ENCODE results near the gene UCP2. TPM values are rescaled to one million over a fixed set of nuclear protein-coding genes. Genes with fewer than 3 reads are reported as not detected.

Gene UCP2
- total RNA-seq, 1 experiment from 2014 or later, result 54.0 TPM

GRCh38 chr11:73931039-73931645 lies 51.5 kb downstream of the UCP2 start:
- ATAC-seq (peak; percentile 99), DNase-seq (ENCODE audit: low spot score) (peak; percentile 34)
- TF ChIP-seq PRRX2 (CRISPR knock-in tag; IDR thresholded peaks at IDR 0.05) (0 out of 2 replicates have a peak, but pooled peaks have one; percentile 34), GTF2I (CRISPR knock-in tag; conservative IDR thresholded peaks at IDR 0.05) (no peak)
- H3K27ac Mint-ChIP-seq, result no peak overlapping the region
- ChIA-PET POLR2A (interaction anchor here (0.6 to 1.4 kb wide), 4 partner anchors 152 to 467 kb away, joined by 3 to 6 read pairs (median 5); partner anchors contain the start of gene PGM2L1), CTCF (interaction anchor here (0.6 to 1.7 kb wide), 61 partner anchors 9 to 694 kb away, joined by 3 to 33 read pairs (median 4); partner anchors contain the start of genes DNAJB13, MRPL48, PPME1 and RAB6A)
- no peaks in the 10 kb centered on the region for H3K27me3 Mint-ChIP-seq (ENCODE audit: low read depth)
- H3K9me3 Mint-ChIP-seq, result no peaks in the 10 kb centered on the region
- no peak overlapping the region for H3K4me3 Mint-ChIP-seq
- H3K4me1 Mint-ChIP-seq, result 0 out of 2 replicates have a peak, but pooled peaks cover 2% of the 10 kb centered on the region
- peaks cover 39% of the 10 kb centered on the region for H3K36me3 Mint-ChIP-seq

GRCh38 chr11:73929388-73929787 lies 53.3 kb downstream of the UCP2 start:
- TF ChIP-seq ETV6 (CRISPR knock-in tag; IDR thresholded peaks at IDR 0.05), result no peak
- no peak for TF ChIP-seq ZNF317 (CRISPR knock-in tag; IDR thresholded peaks at IDR 0.05; ENCODE audit: borderline replicate concordance, low read depth)
- no peak for TF ChIP-seq SMAD4 (CRISPR knock-in tag; IDR thresholded peaks at IDR 0.05)
- TF ChIP-seq FOXJ3 (CRISPR knock-in tag; IDR thresholded peaks at IDR 0.05; ENCODE audit: borderline replicate concordance), result no peak
- TF ChIP-seq FOXK1 (CRISPR knock-in tag; IDR thresholded peaks at IDR 0.05), result no peak
- TF ChIP-seq JUN (CRISPR knock-in tag; IDR thresholded peaks at IDR 0.05), result no peak
- TF ChIP-seq, protein P1, sequence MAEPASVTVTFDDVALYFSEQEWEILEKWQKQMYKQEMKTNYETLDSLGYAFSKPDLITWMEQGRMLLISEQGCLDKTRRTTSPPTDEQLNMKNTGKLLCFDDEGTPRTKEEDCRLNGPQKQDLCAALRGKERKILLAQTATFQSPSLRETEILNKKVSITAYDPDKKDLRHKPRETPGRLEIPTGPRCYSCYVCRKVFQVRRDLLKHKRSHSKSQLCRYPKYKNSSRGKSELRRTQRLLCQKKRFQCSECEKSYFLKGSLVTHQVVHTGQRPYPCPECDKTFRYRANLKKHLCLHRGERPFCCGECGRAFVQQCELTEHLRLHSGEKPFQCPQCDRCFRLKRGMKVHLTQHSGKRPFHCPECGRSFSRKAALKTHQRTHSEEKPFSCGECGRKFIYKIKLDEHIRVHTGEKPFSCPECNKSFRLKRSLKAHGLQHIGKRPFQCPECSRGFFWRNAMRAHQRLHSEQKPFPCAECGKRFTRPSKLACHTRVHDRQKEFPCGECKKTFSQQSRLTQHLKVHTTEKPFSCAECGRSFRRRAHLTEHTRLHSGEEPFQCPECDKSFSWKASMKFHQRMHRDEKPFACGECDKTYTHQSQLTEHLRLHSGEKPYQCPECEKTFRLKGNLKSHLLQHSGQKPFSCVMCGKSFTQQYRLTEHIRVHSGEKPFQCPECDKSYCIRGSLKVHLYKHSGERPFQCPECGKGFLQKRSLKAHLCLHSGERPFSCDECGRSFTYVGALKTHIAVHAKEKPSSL (CRISPR knock-in tag; conservative IDR thresholded peaks at IDR 0.05), result no peak
- TF ChIP-seq SP1 (CRISPR knock-in tag; conservative IDR thresholded peaks at IDR 0.05), result no peak
- TF ChIP-seq ZNF121 (CRISPR knock-in tag; IDR thresholded peaks at IDR 0.05), result no peak
- no peak for TF ChIP-seq ZBTB21 (CRISPR knock-in tag; IDR thresholded peaks at IDR 0.05; ENCODE audit: borderline replicate concordance)
- TF ChIP-seq, protein P2, sequence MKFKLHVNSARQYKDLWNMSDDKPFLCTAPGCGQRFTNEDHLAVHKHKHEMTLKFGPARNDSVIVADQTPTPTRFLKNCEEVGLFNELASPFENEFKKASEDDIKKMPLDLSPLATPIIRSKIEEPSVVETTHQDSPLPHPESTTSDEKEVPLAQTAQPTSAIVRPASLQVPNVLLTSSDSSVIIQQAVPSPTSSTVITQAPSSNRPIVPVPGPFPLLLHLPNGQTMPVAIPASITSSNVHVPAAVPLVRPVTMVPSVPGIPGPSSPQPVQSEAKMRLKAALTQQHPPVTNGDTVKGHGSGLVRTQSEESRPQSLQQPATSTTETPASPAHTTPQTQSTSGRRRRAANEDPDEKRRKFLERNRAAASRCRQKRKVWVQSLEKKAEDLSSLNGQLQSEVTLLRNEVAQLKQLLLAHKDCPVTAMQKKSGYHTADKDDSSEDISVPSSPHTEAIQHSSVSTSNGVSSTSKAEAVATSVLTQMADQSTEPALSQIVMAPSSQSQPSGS (CRISPR knock-in tag; IDR thresholded peaks at IDR 0.05; ENCODE audit: borderline replicate concordance, low read depth), result no peak
- TF ChIP-seq ZNF671 (CRISPR knock-in tag; IDR thresholded peaks at IDR 0.05), result no peak
- TF ChIP-seq CBFB (CRISPR knock-in tag; IDR thresholded peaks at IDR 0.05; ENCODE audit: low read depth), result no peak
- no peak for TF ChIP-seq TP53 (CRISPR knock-in tag; IDR thresholded peaks at IDR 0.05)
- TF ChIP-seq ARID4B (CRISPR knock-in tag; IDR thresholded peaks at IDR 0.05; ENCODE audit: borderline replicate concordance), result no peak
- no peak for TF ChIP-seq ATF3 (CRISPR knock-in tag; conservative IDR thresholded peaks at IDR 0.05)
- TF ChIP-seq NFATC4 (CRISPR knock-in tag; IDR thresholded peaks at IDR 0.05), result no peak
- TF ChIP-seq GRHL2 (CRISPR knock-in tag; IDR thresholded peaks at IDR 0.05; ENCODE audit: insufficient replicate concordance, severe bottlenecking), result no peak
- TF ChIP-seq, protein P3, sequence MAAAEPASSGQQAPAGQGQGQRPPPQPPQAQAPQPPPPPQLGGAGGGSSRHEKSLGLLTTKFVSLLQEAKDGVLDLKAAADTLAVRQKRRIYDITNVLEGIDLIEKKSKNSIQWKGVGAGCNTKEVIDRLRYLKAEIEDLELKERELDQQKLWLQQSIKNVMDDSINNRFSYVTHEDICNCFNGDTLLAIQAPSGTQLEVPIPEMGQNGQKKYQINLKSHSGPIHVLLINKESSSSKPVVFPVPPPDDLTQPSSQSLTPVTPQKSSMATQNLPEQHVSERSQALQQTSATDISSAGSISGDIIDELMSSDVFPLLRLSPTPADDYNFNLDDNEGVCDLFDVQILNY (CRISPR knock-in tag; IDR thresholded peaks at IDR 0.05), result no peak
- TF ChIP-seq ATF1 (CRISPR knock-in tag; IDR thresholded peaks at IDR 0.05), result no peak
- H3K9me3 Mint-ChIP-seq, result no peaks in the 10 kb centered on the region
- CTCF ChIA-PET, result interaction anchor here (0.5 kb wide), 1 partner anchor 188 kb away, joined by 3 read pairs; no protein-coding TSS in a partner anchor
- H3K4me1 Mint-ChIP-seq, result 0 out of 2 replicates have a peak, but pooled peaks cover 2% of the 10 kb centered on the region
- H3K27ac Mint-ChIP-seq, result no peak overlapping the region; the same call in 1 of the 2 replicates
- no peak overlapping the region for H3K4me3 Mint-ChIP-seq
- no peak for DNase-seq (ENCODE audit: low spot score)
- POLR2A ChIA-PET, result no interaction called here
- ATAC-seq, result no peak
- H3K27me3 Mint-ChIP-seq (ENCODE audit: low read depth), result no peaks in the 10 kb centered on the region
- peaks cover 38% of the 10 kb centered on the region for H3K36me3 Mint-ChIP-seq

All from WTC11 (cell line).